HepG2 (cell line): ENCODE data around the gene RUSC1. TPM values are rescaled to one million over a fixed set of nuclear protein-coding genes. Genes with fewer than 3 reads are reported as not detected.
A peak's percentile ranks its signal among the peaks of the same experiment; 100 is the strongest.

Source experiments
- ATAC-seq: fragments of 200-7000 bp; cut with Tn5 transposase; 3 replicates; pipeline ENCODE4 v1.9.1; 2020; ENCODE audit warnings: mild to moderate bottlenecking, moderate library complexity
- BruUV-seq: library from RNA; stranded (reverse); fragments of 400-500 nt; replicated peaks from 2 replicates; lab custom pipeline; 2021; lab: Mats Ljungman, UMichigan
- CTCF ChIA-PET: fragments of 300-600 bp; formaldehyde crosslinking; extraction: SDS; loops from one replicate; lab custom pipeline; 2021; ENCODE audit warnings: low total read pairs, inconsistent platforms, low intra/inter-chr PET ratio; lab: Yijun Ruan, JAX
- POLR2A ChIA-PET: fragments of 350-600 bp; sonication (Branson Sonifier 250); formaldehyde crosslinking; loops from one replicate; lab custom pipeline; 2020; ENCODE audit warnings: antibody characterized with exemption, inconsistent platforms; lab: Yijun Ruan, JAX
- DNase-seq: peaks from one replicate; pipeline ENCODE4 v3.0.0-alpha.2; 2015; ENCODE audit warnings: low spot score
- FAIRE-seq: peaks from 3 replicates; lab custom pipeline; 2011; peaks lifted over from hg19 to GRCh38; lab: Jason Lieb, UNC
- H2AFZ ChIP-seq: one replicate; pipeline ENCODE4 v1.6.1; 2011; ENCODE audit warnings: low read length, inconsistent platforms
- H3K27ac ChIP-seq: fragments of 300-600 bp; 3 replicates; pipeline ENCODE4 v1.8.0; 2011; ENCODE audit warnings: mixed run types, mild to moderate bottlenecking, mixed read lengths, low read length, inconsistent platforms; ENCODE audit not compliant: insufficient read depth; ENCODE audit errors: extremely low read length
- H3K27me3 ChIP-seq, 2 experiments: fragments of 200-600 bp in 1 of 2; 2 replicates in 1 of 2; 3 replicates in 1 of 2; pipeline versions ENCODE4 v1.6.0 to v1.8.0; 2011; ENCODE audit warnings: low read length in 2 of 2, mild to moderate bottlenecking in 2 of 2, moderate library complexity in 2 of 2, inconsistent platforms in 1 of 2; ENCODE audit not compliant: insufficient read depth in 2 of 2, control insufficient read depth in 1 of 2
- H3K36me3 ChIP-seq, 2 experiments: fragments of 200-600 bp in 1 of 2; replicated peaks in 1 of 2; 2 replicates in 1 of 2; 3 replicates in 1 of 2; pipeline versions ENCODE4 v1.5.1 to v1.8.0; 2011; ENCODE audit warnings: low read length in 2 of 2, inconsistent platforms in 1 of 2; ENCODE audit not compliant: insufficient read depth in 2 of 2, control insufficient read depth in 1 of 2
- H3K4me1 ChIP-seq: 2 replicates; pipeline ENCODE4 v1.5.1; 2012; ENCODE audit warnings: low read length, inconsistent platforms; ENCODE audit not compliant: insufficient read depth
- H3K4me2 ChIP-seq: 2 replicates; pipeline ENCODE4 v1.6.0; 2011; ENCODE audit warnings: low read depth, low read length, inconsistent platforms
- H3K4me3 ChIP-seq, 3 experiments: fragments of 200-600 bp in 1 of 3; sonication (generic), shearing (Covaris generic) in 1 of 3; replicated peaks in 1 of 3; 2 replicates each; pipeline ENCODE4 v1.5.1; 2011 to 2016; ENCODE audit warnings: low read length in 3 of 3, inconsistent platforms in 2 of 3, low read depth in 2 of 3, mild to moderate bottlenecking in 2 of 3, control low read depth in 1 of 3, mixed read lengths in 1 of 3; ENCODE audit not compliant: insufficient read depth in 1 of 3
- H3K79me2 ChIP-seq: one replicate; pipeline ENCODE4 v1.6.1; 2011; ENCODE audit warnings: low read length, inconsistent platforms; ENCODE audit not compliant: insufficient read depth
- H3K9ac ChIP-seq: 2 replicates; pipeline ENCODE4 v1.6.0; 2011; ENCODE audit warnings: mild to moderate bottlenecking, low read depth, low read length, inconsistent platforms; ENCODE audit not compliant: insufficient read depth
- H3K9me3 ChIP-seq: 2 replicates; pipeline ENCODE4 v1.5.1; 2012; ENCODE audit warnings: mild to moderate bottlenecking, low read length
- H4K20me1 ChIP-seq: 2 replicates; pipeline ENCODE4 v1.6.0; 2011; ENCODE audit warnings: inconsistent platforms, mild to moderate bottlenecking, low read length, moderate library complexity; ENCODE audit not compliant: insufficient read depth
- FOXO1 ChIP-seq: sonication (generic); formaldehyde crosslinking; IDR thresholded peaks from 2 replicates; pipeline ENCODE4 v1.4.0; 2020; ENCODE audit warnings: missing genetic modification reagents
- JARID2 ChIP-seq: sonication (generic); formaldehyde crosslinking; IDR thresholded peaks from 2 replicates; pipeline ENCODE4 v1.8.1; 2023; ENCODE audit warnings: missing genetic modification reagents, inconsistent platforms; ENCODE audit not compliant: insufficient replicate concordance
- KAT7 ChIP-seq: IDR thresholded peaks from 2 replicates; pipeline ENCODE4 v1.6.1; 2018; ENCODE audit warnings: borderline replicate concordance, missing compliant biosample characterization
- POGZ ChIP-seq: sonication (generic); formaldehyde crosslinking; IDR thresholded peaks from 2 replicates; pipeline ENCODE4 v1.4.0; 2020; ENCODE audit warnings: mild to moderate bottlenecking, missing genetic modification reagents
- PRPF4 ChIP-seq: fragments of 200-400 bp; formaldehyde crosslinking; IDR thresholded peaks from 2 replicates; pipeline ENCODE4 v1.6.1; 2016; ENCODE audit warnings: low read length, low read depth; ENCODE audit not compliant: poor library complexity, severe bottlenecking
- SCMH1 ChIP-seq: sonication (generic); formaldehyde crosslinking; IDR thresholded peaks from 2 replicates; pipeline ENCODE4 v1.9.0; 2021; ENCODE audit warnings: missing genetic modification reagents, mild to moderate bottlenecking, borderline replicate concordance
- SSRP1 ChIP-seq: IDR thresholded peaks from 2 replicates; pipeline ENCODE4 v1.6.1; 2016; ENCODE audit warnings: control low read depth
- TCF7L2 ChIP-seq: IDR thresholded peaks from 2 replicates; pipeline ENCODE4 v1.6.1; 2011; ENCODE audit warnings: mild to moderate bottlenecking, low read depth, low read length, moderate library complexity
- ZBTB20 ChIP-seq: sonication (generic); formaldehyde crosslinking; IDR thresholded peaks from 2 replicates; pipeline ENCODE4 v1.8.1; 2023; ENCODE audit warnings: missing genetic modification reagents, low read depth, mild to moderate bottlenecking, borderline replicate concordance
- ZNF224 ChIP-seq: sonication (generic); formaldehyde crosslinking; IDR thresholded peaks from 2 replicates; pipeline ENCODE4 v1.5.0; 2020; ENCODE audit warnings: mild to moderate bottlenecking, missing genetic modification reagents
- ZNF556 ChIP-seq: sonication (generic); formaldehyde crosslinking; IDR thresholded peaks from 2 replicates; pipeline ENCODE4 v1.4.0; 2020; ENCODE audit warnings: mild to moderate bottlenecking, missing genetic modification reagents, borderline replicate concordance
- ZZZ3 ChIP-seq: sonication (generic); formaldehyde crosslinking; IDR thresholded peaks from 2 replicates; pipeline ENCODE4 v1.4.0; 2020; ENCODE audit warnings: missing genetic modification reagents, mild to moderate bottlenecking, borderline replicate concordance
- WGBS: methylation state at CpG from one replicate; pipeline ENCODE4 v1.1.6; 2017; ENCODE audit warnings: low lambda C conversion rate; 5-methylcytosine and 5-hydroxymethylcytosine counted together
- in situ Hi-C: cut with HindIII; loops from 2 replicates; pipeline ENCODE4 v1.10.0; 2017; ENCODE audit warnings: low pct_unique_long_range_greater_than_20kb; ENCODE audit not compliant: extremely low pct_ligation_motif_present
- intact Hi-C: fragments of 100-400 bp; cut with micrococcal nuclease; formaldehyde crosslinking; loops from one replicate; pipeline ENCODE4 v1.10.0; 2022; ENCODE audit not compliant: unreplicated experiment
- polyA plus RNA-seq, 8 experiments: library from polyadenylated mRNA; depleted of rRNA in 3 of 8; stranded (reverse) in 7 of 8; unstranded in 1 of 8; fragments of >200 nt; fragmentation: Illumina TruSeq in 4 of 8; extraction: Trizol in 4 of 8; gene quantifications; 2 replicates each; pipeline versions ENCODE4 v1.2.1 to v1.2.3, GENCODE V29; 2011 to 2016; ENCODE audit warnings: low read depth in 4 of 8, missing spikeins in 1 of 8, mixed read lengths in 1 of 8; ENCODE audit not compliant: insufficient read depth in 1 of 8
- total RNA-seq, 5 experiments: library from RNA; depleted of rRNA; stranded (reverse); fragments of >200 nt; fragmentation: Illumina TruSeq; extraction: Trizol; gene quantifications; 2 replicates each; pipeline ENCODE4 v1.2.3, GENCODE V29; 2016; ENCODE audit warnings: low read depth in 1 of 5
- TF ChIP-seq, protein P1 (sequence below): sonication (generic); formaldehyde crosslinking; IDR thresholded peaks from 2 replicates; pipeline ENCODE4 v1.8.0; 2022; ENCODE audit warnings: mild to moderate bottlenecking, missing genetic modification reagents, moderate library complexity
- TF ChIP-seq, protein P2 (sequence below): sonication (generic); formaldehyde crosslinking; IDR thresholded peaks from 2 replicates; pipeline ENCODE4 v1.5.1; 2020; ENCODE audit warnings: mild to moderate bottlenecking, missing genetic modification reagents, moderate library complexity
- TF ChIP-seq, protein P3 (sequence below): sonication (generic); formaldehyde crosslinking; conservative IDR thresholded peaks from 2 replicates; pipeline ENCODE4 v1.4.0; 2020; ENCODE audit warnings: missing genetic modification reagents
- TF ChIP-seq, protein P4 (sequence below): IDR thresholded peaks from 2 replicates; pipeline ENCODE4 v1.6.1; 2016; ENCODE audit warnings: low read depth

The RUSC1 gene
- total and polyA plus RNA-seq, 2 of the 13 experiments (the other 11 are each of a cell fraction or from before 2014, with no cell fraction given) = 18.7 to 20.4 TPM

DNA sequence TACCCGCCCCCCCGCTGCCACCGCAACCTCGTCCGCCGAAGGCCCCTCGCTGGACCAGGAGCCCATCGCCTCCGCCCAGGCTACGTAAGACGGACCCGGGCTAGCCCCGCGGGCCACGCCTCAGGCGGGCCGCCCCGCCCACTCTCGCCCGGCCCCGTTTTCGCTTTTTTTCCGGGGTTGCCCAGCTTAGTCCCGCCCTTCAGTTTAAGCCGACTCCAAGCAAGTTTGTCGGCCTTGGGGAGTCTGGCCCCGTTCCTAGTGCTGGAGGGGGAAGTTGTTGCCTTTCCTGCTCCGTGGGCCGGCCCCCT, 3.0 kb downstream of the RUSC1 start (continued):
- TF ChIP-seq FOXO1 (no peak), PRPF4 (no peak), ZNF224 (CRISPR knock-in tag) (no peak), KAT7 (CRISPR knock-in tag) (no peak), ZNF556 (no peak; the same call in 1 of the 2 replicates), ZZZ3 (no peak)
- TF ChIP-seq, protein P1, sequence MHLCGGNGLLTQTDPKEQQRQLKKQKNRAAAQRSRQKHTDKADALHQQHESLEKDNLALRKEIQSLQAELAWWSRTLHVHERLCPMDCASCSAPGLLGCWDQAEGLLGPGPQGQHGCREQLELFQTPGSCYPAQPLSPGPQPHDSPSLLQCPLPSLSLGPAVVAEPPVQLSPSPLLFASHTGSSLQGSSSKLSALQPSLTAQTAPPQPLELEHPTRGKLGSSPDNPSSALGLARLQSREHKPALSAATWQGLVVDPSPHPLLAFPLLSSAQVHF (CRISPR knock-in tag) = no peak

DNA sequence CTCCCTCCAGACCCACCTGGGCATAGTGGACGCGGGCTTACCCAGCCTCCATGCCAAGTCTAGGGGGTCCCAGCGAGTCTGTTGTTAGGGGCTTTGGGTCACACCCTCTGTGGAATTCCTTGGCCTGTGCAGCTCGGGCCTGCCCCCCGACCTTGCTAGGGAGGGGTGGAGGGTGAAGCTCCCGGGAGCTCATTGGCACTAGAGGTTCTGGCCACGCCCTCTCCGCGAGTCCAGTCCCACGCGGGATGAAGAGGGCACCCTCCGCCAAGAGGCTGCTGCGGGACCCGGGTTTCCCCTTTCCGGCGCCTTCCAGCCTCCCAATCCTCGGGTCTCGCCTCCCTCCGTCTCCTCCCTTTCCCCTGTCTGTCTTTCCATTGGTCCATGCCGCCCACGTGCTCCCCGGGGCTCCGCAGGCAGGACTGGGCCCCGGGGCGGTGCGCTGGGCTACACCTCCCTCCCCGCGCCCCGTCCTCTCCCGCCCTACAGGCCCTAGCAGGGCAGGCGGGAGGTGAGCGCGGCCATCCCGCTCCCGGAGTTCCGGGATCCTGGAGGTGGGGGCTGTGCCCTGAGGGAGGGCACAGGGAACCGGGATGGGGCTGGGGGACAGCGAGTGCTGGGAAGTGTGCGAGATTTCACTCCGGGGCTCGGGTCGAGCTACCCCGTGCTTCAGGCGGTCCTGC, 3.5 kb downstream of the RUSC1 start:
- Histone ChIP-seq H3K4me2 (peak overlapping the region; percentile 79), H3K9ac (peak overlapping the region; percentile 69), H3K27me3 (no peaks in the 10 kb centered on the region; a peak in 1 of 5 replicates), H3K36me3 (peaks cover 3 to 26% of the 10 kb centered on the region in 2 experiments; a peak in 4 of 5 replicates), H4K20me1 (no peaks in the 10 kb centered on the region; the same call in none of the 2 replicates), H2AFZ (no peak overlapping the region), H3K79me2 (peaks cover 5% of the 10 kb centered on the region), H3K9me3 (no peaks in the 10 kb centered on the region), H3K4me1 (peaks cover 36% of the 10 kb centered on the region), H3K4me3 (peak overlapping the region; percentile 80 to 94 (median 81)), H3K27ac (peak overlapping the region; percentile 71)
- WGBS = 2% methylated on average over 16 of the region's 44 CpGs
- BruUV-seq = no TSS peak
- intact Hi-C loops (loop anchor here (1.0 to 5.0 kb wide), 4 partner anchors 47 to 268 kb away; partner anchors contain the start of genes HCN3, MTX1 and THBS3), in situ Hi-C loops (no loop called here)
- CTCF ChIA-PET = interaction anchor here (1.0 to 4.5 kb wide), 4 partner anchors 47 to 118 kb away, joined by 3 to 71 read pairs (median 12); partner anchors contain the start of gene HCN3
- POLR2A ChIA-PET = interaction anchor here (0.7 to 4.3 kb wide), 12 partner anchors 13 to 83 kb away, joined by 3 to 38 read pairs (median 4); partner anchors contain the start of genes CLK2, ENTREP3, HCN3 and SCAMP3
- DNase-seq (peak; percentile 93), FAIRE-seq (peak; percentile 68), ATAC-seq (peak; percentile 84)
- TF ChIP-seq, protein P2, sequence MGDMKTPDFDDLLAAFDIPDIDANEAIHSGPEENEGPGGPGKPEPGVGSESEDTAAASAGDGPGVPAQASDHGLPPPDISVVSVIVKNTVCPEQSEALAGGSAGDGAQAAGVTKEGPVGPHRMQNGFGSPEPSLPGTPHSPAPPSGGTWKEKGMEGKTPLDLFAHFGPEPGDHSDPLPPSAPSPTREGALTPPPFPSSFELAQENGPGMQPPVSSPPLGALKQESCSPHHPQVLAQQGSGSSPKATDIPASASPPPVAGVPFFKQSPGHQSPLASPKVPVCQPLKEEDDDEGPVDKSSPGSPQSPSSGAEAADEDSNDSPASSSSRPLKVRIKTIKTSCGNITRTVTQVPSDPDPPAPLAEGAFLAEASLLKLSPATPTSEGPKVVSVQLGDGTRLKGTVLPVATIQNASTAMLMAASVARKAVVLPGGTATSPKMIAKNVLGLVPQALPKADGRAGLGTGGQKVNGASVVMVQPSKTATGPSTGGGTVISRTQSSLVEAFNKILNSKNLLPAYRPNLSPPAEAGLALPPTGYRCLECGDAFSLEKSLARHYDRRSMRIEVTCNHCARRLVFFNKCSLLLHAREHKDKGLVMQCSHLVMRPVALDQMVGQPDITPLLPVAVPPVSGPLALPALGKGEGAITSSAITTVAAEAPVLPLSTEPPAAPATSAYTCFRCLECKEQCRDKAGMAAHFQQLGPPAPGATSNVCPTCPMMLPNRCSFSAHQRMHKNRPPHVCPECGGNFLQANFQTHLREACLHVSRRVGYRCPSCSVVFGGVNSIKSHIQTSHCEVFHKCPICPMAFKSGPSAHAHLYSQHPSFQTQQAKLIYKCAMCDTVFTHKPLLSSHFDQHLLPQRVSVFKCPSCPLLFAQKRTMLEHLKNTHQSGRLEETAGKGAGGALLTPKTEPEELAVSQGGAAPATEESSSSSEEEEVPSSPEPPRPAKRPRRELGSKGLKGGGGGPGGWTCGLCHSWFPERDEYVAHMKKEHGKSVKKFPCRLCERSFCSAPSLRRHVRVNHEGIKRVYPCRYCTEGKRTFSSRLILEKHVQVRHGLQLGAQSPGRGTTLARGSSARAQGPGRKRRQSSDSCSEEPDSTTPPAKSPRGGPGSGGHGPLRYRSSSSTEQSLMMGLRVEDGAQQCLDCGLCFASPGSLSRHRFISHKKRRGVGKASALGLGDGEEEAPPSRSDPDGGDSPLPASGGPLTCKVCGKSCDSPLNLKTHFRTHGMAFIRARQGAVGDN (CRISPR knock-in tag) = peak; percentile 75
- no peak for TF ChIP-seq TCF7L2
- TF ChIP-seq POGZ (CRISPR knock-in tag) = peak; percentile 72
- no peak for TF ChIP-seq ZBTB20 (CRISPR knock-in tag)
- TF ChIP-seq, protein P3, sequence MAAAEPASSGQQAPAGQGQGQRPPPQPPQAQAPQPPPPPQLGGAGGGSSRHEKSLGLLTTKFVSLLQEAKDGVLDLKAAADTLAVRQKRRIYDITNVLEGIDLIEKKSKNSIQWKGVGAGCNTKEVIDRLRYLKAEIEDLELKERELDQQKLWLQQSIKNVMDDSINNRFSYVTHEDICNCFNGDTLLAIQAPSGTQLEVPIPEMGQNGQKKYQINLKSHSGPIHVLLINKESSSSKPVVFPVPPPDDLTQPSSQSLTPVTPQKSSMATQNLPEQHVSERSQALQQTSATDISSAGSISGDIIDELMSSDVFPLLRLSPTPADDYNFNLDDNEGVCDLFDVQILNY (CRISPR knock-in tag) = no peak
- TF ChIP-seq SCMH1 = no peak
- peak; percentile 82; the same call in 1 of the 2 replicates for TF ChIP-seq SSRP1 (CRISPR knock-in tag)
- TF ChIP-seq, protein P4, sequence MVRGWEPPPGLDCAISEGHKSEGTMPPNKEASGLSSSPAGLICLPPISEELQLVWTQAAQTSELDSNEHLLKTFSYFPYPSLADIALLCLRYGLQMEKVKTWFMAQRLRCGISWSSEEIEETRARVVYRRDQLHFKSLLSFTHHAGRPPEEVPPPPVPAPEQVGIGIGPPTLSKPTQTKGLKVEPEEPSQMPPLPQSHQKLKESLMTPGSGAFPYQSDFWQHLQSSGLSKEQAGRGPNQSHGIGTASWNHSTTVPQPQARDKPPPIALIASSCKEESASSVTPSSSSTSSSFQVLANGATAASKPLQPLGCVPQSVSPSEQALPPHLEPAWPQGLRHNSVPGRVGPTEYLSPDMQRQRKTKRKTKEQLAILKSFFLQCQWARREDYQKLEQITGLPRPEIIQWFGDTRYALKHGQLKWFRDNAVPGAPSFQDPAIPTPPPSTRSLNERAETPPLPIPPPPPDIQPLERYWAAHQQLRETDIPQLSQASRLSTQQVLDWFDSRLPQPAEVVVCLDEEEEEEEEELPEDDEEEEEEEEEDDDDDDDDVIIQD = no peak
- TF ChIP-seq JARID2 (CRISPR knock-in tag) = no peak
